ENCODE measurements around the gene EML3. TPM values are rescaled to one million over a fixed set of nuclear protein-coding genes. Genes with fewer than 3 reads are reported as not detected.

Gene EML3
- total and polyA plus RNA-seq, 2 of the 8 experiments (the other 6 are each of a cell fraction or from before 2014, with no cell fraction given) = 19.2 to 29.9 TPM

DNA sequence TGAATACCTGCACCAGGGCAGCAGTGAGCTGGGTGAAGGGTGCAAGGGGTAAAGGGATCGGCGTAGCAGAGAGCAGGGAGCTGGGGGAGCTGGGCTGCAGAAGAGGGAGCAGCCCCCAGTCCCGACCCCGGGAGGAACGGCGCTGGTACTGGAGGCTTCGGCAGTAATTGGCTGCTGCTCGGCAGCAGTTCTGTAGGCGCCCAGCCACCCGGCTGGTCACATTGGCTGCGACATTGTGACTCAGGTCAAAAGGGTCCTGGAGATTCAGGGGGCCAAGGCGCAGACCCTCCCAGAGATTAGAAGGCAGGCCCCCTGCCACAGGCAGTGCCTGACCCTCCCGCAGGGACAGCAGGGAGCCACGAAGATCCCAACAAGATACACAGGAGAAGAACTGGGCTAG, 36.7 kb downstream of the EML3 start:
- no peaks in the 10 kb centered on the region for H3K9me3 ChIP-seq (ENCODE audit: insufficient read depth in 2 of 2, low read depth in 1 of 2, low read length in 1 of 2)
- 0 out of 2 replicates have a peak, but pooled peaks cover 4% of the 10 kb centered on the region for H3K79me1 ChIP-seq (ENCODE audit: low read depth, low read length)
- H3K14ac ChIP-seq (ENCODE audit: insufficient read length) = no peak overlapping the region
- no peak overlapping the region for H2BK120ac ChIP-seq (replicated peaks; ENCODE audit: low read depth, low read length)
- no peak overlapping the region for H2AFZ ChIP-seq (ENCODE audit: low read length)
- peaks cover 0 to 11% of the 10 kb centered on the region in 2 experiments for H4K20me1 ChIP-seq (replicated peaks in 1 of 2; ENCODE audit: control insufficient read depth in 1 of 2, insufficient read depth in 2 of 2, low read length in 2 of 2)
- H3K56ac ChIP-seq (replicated peaks; ENCODE audit: insufficient read length, low read depth, low read length) = no peak overlapping the region
- no peak overlapping the region for H3K18ac ChIP-seq (ENCODE audit: extremely low read depth, low read length)
- 91% methylated on average over 14 of the region's 14 CpGs; no CpG with 5 or more reads in 1 of the 2 experiments for WGBS, 2 experiments (ENCODE audit: extremely low coverage in 1 of 2, insufficient coverage in 1 of 2, insufficient read length in 1 of 2, insufficient replicate concordance in 2 of 2, low coverage in 1 of 2, low lambda C conversion rate in 2 of 2, missing lambda C conversion rate in 1 of 2)
- POLR2A ChIA-PET (ENCODE audit: partially characterized antibody) = interaction anchor here (1.2 to 20.7 kb wide), 7 partner anchors 13 to 219 kb away, joined by 3 to 336 read pairs (median 21); partner anchors contain the start of genes C11orf98, CSKMT and TUT1
- H3K9ac ChIP-seq (replicated peaks in 1 of 4; ENCODE audit: extremely low read depth in 1 of 4, low read depth in 3 of 4, low read length in 3 of 4) = no peak overlapping the region
- H3K27ac ChIP-seq (ENCODE audit: low read depth, low read length) = no peak overlapping the region
- H3K4me1 ChIP-seq (replicated peaks in 1 of 4; ENCODE audit: control insufficient read depth in 3 of 4, insufficient read depth in 4 of 4, low read length in 3 of 4) = peaks cover 0 to 11% (median 7%) of the 10 kb centered on the region in 4 experiments; a peak in 4 of 7 replicates
- no peak overlapping the region for H2BK12ac ChIP-seq (ENCODE audit: low read depth, low read length)
- H3K27me3 ChIP-seq (replicated peaks in 1 of 4; ENCODE audit: control insufficient read depth in 3 of 4, extremely low read depth in 1 of 4, insufficient read depth in 3 of 4, low read length in 3 of 4) = no peaks in the 10 kb centered on the region
- H2BK5ac ChIP-seq (ENCODE audit: low read depth, low read length) = no peak overlapping the region
- H4K8ac ChIP-seq (ENCODE audit: extremely low read depth, insufficient read depth, low read length) = no peak overlapping the region
- peaks cover 17 to 35% (median 29%) of the 10 kb centered on the region in 4 experiments for H3K36me3 ChIP-seq (ENCODE audit: control insufficient read depth in 2 of 4, insufficient read depth in 4 of 4, low read length in 3 of 4)
- FAIRE-seq = no peak
- no peak for DNase-seq (ENCODE audit: low read depth in 1 of 2, low spot score in 2 of 2)
- H2AK5ac ChIP-seq (ENCODE audit: low read depth, low read length) = no peak overlapping the region
- CTCF ChIA-PET (ENCODE audit: partially characterized antibody) = interaction anchor here (0.8 to 2.4 kb wide), 3 partner anchors 13 to 177 kb away, joined by 3 to 15 read pairs (median 4); no protein-coding TSS in a partner anchor
- H3K23ac ChIP-seq (ENCODE audit: insufficient read length) = no peak overlapping the region
- H3K4me2 ChIP-seq (ENCODE audit: insufficient read depth in 1 of 2, low read depth in 2 of 2, low read length in 2 of 2) = no peak overlapping the region
- H2BK20ac ChIP-seq (ENCODE audit: low read length) = no peak overlapping the region
- no peak overlapping the region for H4K91ac ChIP-seq (replicated peaks; ENCODE audit: insufficient read length, low read length)
- H2BK15ac ChIP-seq (ENCODE audit: low read length) = no peak overlapping the region
- no peak overlapping the region for H4K5ac ChIP-seq (ENCODE audit: insufficient read length, low read depth, low read length)
- peaks cover 0 to 28% of the 10 kb centered on the region in 2 experiments for H3K79me2 ChIP-seq (ENCODE audit: control insufficient read depth in 1 of 2, insufficient read depth in 2 of 2, low read length in 2 of 2)
- H3K23me2 ChIP-seq (ENCODE audit: low read depth, low read length) = peaks cover 13% of the 10 kb centered on the region
- no peak overlapping the region for H3K4ac ChIP-seq (replicated peaks; ENCODE audit: insufficient read length, low read depth, low read length)
- no peak overlapping the region for H3K4me3 ChIP-seq (ENCODE audit: extremely low read depth in 1 of 4, insufficient read depth in 2 of 4, low read depth in 3 of 4, low read length in 4 of 4)
- TF ChIP-seq RNF2 (IDR thresholded peaks at IDR 0.05; ENCODE audit: borderline replicate concordance, low read depth, low read length, missing control alignments, poor library complexity, severe bottlenecking) = no peak
- no peak for TF ChIP-seq KDM5A (IDR thresholded peaks at IDR 0.05; ENCODE audit: low read length)
- TF ChIP-seq YY1 (IDR thresholded peaks at IDR 0.05; ENCODE audit: low read depth, low read length) = no peak
- no peak for TF ChIP-seq TAF1 (IDR thresholded peaks at IDR 0.05; ENCODE audit: low read depth, low read length)
- TF ChIP-seq HDAC6 (IDR thresholded peaks at IDR 0.05; ENCODE audit: low read depth, low read length) = no peak
- no peak for TF ChIP-seq MAFK (IDR thresholded peaks at IDR 0.05; ENCODE audit: low read depth, low read length)
- TF ChIP-seq SRF (IDR thresholded peaks at IDR 0.05; ENCODE audit: low read depth, low read length) = no peak
- TF ChIP-seq NANOG (IDR thresholded peaks at IDR 0.05; ENCODE audit: insufficient read depth, low read depth, low read length, poor library complexity, severe bottlenecking) = no peak
- TF ChIP-seq SAP30 (IDR thresholded peaks at IDR 0.05; ENCODE audit: insufficient read depth, insufficient replicate concordance, low read length) = no peak
- no peak for TF ChIP-seq SP2 (IDR thresholded peaks at IDR 0.05; ENCODE audit: low read length)
- TF ChIP-seq, protein P1, sequence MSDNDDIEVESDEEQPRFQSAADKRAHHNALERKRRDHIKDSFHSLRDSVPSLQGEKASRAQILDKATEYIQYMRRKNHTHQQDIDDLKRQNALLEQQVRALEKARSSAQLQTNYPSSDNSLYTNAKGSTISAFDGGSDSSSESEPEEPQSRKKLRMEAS (IDR thresholded peaks at IDR 0.05) = no peak
- TF ChIP-seq JUN (IDR thresholded peaks at IDR 0.05; ENCODE audit: low read depth, low read length) = no peak
- no peak for TF ChIP-seq BRCA1 (IDR thresholded peaks at IDR 0.05; ENCODE audit: low read depth, low read length)
- no peak for TF ChIP-seq CHD2 (IDR thresholded peaks at IDR 0.05; ENCODE audit: low read length)
